ENCODE data around the gene RASAL2.
"Not testable (repeated sequence)": the region's sequence is repeated elsewhere in the genome, so short reads cannot be mapped to it uniquely, and the experiment has no call there.

The RASAL2 gene

GRCh38 chr1:178241057-178241456 lies 147.2 kb downstream of the RASAL2 start:
- DNase-seq = no peak

GRCh38 chr1:178241837-178242236 lies 147.9 kb downstream of the RASAL2 start:
- DNase-seq = no peak

- DNase-seq = no peak
Measured at GRCh38 chr1:178243119-178243518, 149.2 kb downstream of the RASAL2 start.

- no peak for DNase-seq
Measured at GRCh38 chr1:178243890-178244289, 150.0 kb downstream of the RASAL2 start.

- DNase-seq = not testable (repeated sequence)
Measured at GRCh38 chr1:178248284-178248683, 154.4 kb downstream of the RASAL2 start.

- not testable (repeated sequence) for DNase-seq
Measured at GRCh38 chr1:178253581-178253980, 159.7 kb downstream of the RASAL2 start.

GRCh38 chr1:178254433-178254832 lies 160.5 kb downstream of the RASAL2 start:
- DNase-seq = no peak

GRCh38 chr1:178258536-178258935 lies 164.6 kb downstream of the RASAL2 start:
- no peak for DNase-seq

GRCh38 chr1:178262120-178262500 lies 168.2 kb downstream of the RASAL2 start:
- no peak for DNase-seq

- no peak for DNase-seq
Measured at GRCh38 chr1:178263341-178263740, 169.4 kb downstream of the RASAL2 start.

GRCh38 chr1:178266113-178266512 lies 172.2 kb downstream of the RASAL2 start:
- no peak for DNase-seq

GRCh38 chr1:178266619-178267066 lies 172.7 kb downstream of the RASAL2 start:
- no peak for DNase-seq

GRCh38 chr1:178267646-178268094 lies 173.8 kb downstream of the RASAL2 start:
- DNase-seq = no peak

GRCh38 chr1:178271471-178271870 lies 177.6 kb downstream of the RASAL2 start:
- DNase-seq = no peak

- DNase-seq = no peak
Measured at GRCh38 chr1:178273707-178274410, 180.0 kb downstream of the RASAL2 start.

- DNase-seq = no peak
Measured at GRCh38 chr1:178275049-178275448, 181.1 kb downstream of the RASAL2 start.

- no peak for DNase-seq
Measured at GRCh38 chr1:178275553-178275952, 181.6 kb downstream of the RASAL2 start.

- DNase-seq = no peak
Measured at GRCh38 chr1:178277793-178278530, 184.1 kb downstream of the RASAL2 start.

- DNase-seq = no peak
Measured at GRCh38 chr1:178278916-178279686, 185.2 kb downstream of the RASAL2 start.

- DNase-seq = no peak
Measured at GRCh38 chr1:178282949-178283367, 189.1 kb downstream of the RASAL2 start.

GRCh38 chr1:178283409-178283808 lies 189.5 kb downstream of the RASAL2 start:
- DNase-seq = no peak

- DNase-seq = no peak
Measured at GRCh38 chr1:178284058-178284457, 190.2 kb downstream of the RASAL2 start.

GRCh38 chr1:178291166-178291565 lies 197.3 kb downstream of the RASAL2 start:
- no peak for DNase-seq

Data from stimulated activated CD4-positive, alpha-beta T cell treated with anti-CD3 and anti-CD28 coated beads, Interleukin-4, amount 100 ng/mL, for 1 hour (primary cell).